Measurements from ENCODE around the gene IGFN1. TPM values are rescaled to one million over a fixed set of nuclear protein-coding genes. Genes with fewer than 3 reads are reported as not detected.

The IGFN1 gene
- total and polyA plus RNA-seq, 9 of the 15 experiments (the other 6 are each of a cell fraction or from before 2014, with no cell fraction given) = 0.04 TPM; not detected in 8

GRCh38 chr1:201240171-201240570 lies 49.5 kb downstream of the IGFN1 start (continued):
- no peak for TF ChIP-seq BCLAF1 (IDR thresholded peaks at IDR 0.05; ENCODE audit: borderline replicate concordance in 1 of 2, control insufficient read depth in 1 of 2, low read depth in 2 of 2, low read length in 1 of 2)
- TF ChIP-seq MAX (CRISPR knock-in tag; IDR thresholded peaks at IDR 0.05) = no peak
- no peak for TF ChIP-seq THAP7 (CRISPR knock-in tag; IDR thresholded peaks at IDR 0.05)
- TF ChIP-seq MTA1 (IDR thresholded peaks at IDR 0.05; ENCODE audit: borderline replicate concordance) = no peak
- TF ChIP-seq ZNF644 (tag; IDR thresholded peaks at IDR 0.05; ENCODE audit: low read depth) = no peak
- no peak for TF ChIP-seq ZNF668 (CRISPR knock-in tag; IDR thresholded peaks at IDR 0.05)
- TF ChIP-seq ZNF511 (CRISPR knock-in tag; IDR thresholded peaks at IDR 0.05) = no peak
- TF ChIP-seq ESRRB (CRISPR knock-in tag; IDR thresholded peaks at IDR 0.05; ENCODE audit: borderline replicate concordance) = no peak
- TF ChIP-seq ESRRA (IDR thresholded peaks at IDR 0.05; ENCODE audit: borderline replicate concordance, low read depth) = no peak
- no peak for TF ChIP-seq HDAC2 (IDR thresholded peaks at IDR 0.05)
- no peak for TF ChIP-seq ATF6 (CRISPR knock-in tag; IDR thresholded peaks at IDR 0.05)

Measured in K562 (cell line).